HG02678 (cell line): ENCODE data around the gene YTHDF1.

Source experiments
- ATAC-seq: cut with Tn5 transposase; IDR thresholded peaks from one replicate; pipeline ENCODE4 v1.9.1; 2021; ENCODE audit warnings: mild to moderate bottlenecking, moderate library complexity; ENCODE audit not compliant: unreplicated experiment

The YTHDF1 gene

DNA sequence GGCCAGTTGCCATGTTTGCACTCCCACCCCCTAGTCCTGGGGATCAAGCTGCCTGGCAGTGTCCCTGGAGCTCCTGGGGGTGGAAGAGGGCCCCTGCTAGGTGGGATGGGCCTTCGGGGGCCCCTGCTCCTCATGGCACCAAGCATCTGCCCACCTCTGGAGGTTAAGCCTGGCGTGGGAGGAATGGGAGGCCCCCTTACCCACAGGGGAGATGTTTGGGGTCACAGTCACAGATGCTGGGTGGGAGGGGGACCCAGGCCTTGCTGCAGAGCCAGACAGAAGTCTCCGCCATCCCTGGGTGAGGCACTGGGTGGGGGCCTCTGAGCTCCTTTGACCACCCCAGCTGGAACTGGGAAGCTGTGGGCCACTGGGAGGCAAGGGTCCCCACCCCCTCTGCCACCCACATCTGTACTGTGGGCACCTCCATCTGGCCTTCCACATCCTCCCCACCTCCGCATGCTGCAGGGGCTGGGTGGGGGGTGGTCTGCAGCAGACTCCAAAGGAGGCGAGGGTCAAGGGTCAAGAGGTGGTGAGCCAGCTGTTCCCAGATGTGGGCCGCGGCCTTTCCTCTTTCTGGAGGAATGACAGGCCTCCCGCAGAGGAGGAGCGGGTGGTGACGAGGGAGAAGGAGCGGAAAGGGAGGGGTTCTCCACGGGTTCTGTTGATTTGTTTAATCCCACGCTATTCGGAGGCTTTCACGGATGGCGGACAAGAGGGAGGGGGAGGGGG is 41.5 kb downstream of the YTHDF1 start:
- no peak for ATAC-seq

DNA sequence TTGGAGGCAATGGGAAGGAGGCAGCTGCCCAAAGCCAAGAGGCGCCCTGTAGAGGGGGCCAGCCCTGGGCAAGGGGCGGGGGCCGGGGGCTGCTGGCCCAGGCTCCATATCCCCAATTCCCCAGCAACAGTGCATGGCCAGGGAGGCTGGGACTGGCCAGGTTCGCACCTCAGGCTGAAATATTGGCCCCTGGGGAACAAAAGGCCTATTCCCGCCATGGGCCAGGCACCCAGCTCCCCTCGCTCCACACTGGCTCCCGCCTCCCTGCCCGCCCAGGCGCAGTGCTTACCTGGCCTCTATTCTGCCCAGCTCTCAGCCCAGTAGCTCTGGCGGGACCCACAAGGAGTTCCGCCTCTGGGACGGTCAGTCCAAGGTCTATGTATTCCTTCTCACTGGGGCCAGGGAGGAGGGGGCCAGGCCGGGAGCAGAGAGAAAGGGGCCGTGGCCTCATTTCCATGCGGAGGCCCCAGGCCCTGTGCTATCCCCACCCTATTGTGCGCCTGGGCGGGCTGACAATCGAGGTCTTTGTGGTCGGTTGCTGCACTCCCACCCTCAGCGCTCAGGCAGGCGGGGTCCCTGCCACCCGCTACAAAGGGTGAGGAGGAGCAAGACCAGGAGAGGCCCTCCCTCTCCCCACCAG is 42.3 kb downstream of the YTHDF1 start:
- ATAC-seq = no peak

GRCh38 chr20:63172726-63173125 is 43.2 kb downstream of the YTHDF1 start:
- no peak for ATAC-seq

DNA sequence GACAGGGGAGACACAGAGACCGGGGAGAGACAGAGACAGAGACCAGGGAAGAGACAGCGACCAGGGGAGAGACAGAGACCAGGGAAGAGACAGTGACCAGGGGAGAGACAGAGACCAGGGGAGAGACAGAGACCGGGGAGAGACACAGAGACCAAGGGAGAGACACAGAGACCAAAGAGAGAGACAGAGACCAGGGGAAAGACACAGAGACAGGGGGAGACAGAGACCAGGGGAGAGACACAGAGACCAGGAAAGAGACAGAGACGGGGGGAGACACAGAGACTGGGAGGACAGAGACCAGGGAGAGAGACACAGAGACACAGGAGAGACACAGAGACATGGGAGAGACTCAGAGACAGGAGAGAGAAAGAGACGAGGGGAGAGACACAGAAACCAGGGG is 43.9 kb downstream of the YTHDF1 start:
- ATAC-seq = no peak

DNA sequence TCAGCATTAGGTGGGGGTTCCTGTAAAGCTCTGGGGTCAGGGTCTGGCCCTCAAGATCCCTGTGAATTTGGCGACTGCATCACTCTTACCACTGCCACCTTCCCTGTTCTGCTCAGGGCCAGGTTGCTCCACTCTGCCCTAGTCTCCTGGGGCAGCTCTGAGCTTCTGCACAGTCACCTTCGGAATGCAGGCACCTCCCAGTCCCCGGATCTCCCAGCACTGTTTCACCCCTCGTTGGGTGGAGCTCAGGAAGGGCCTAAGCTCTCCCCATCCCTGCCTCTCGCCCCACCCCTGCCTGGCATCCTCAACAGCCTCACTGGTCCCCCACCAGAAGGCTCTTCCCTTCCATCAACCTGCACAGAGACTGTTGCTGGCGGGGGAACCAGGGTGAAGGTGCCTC is 46.2 kb downstream of the YTHDF1 start:
- no peak for ATAC-seq

DNA sequence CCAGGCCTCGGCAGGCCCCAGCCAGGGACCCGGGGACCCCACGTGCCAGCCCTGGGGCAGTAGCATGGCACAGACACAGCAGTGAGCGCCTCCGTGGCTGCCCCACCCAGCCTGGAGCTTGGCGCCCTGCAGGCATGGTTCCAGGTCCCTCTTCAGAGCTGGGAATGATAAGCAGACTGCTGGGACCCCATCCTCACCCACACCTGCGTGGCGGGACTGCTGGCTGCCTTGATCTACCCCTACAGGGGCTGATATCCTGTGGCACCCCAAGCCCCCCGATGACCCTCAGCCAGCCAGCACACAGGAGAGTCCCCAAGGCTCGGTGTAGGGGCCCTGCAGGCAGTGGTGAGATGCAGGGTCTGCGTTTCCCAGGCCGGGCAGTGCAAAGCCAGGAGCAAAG is 47.1 kb downstream of the YTHDF1 start:
- ATAC-seq = no peak

- ATAC-seq = no peak
Measured at GRCh38 chr20:63167918-63168520, 47.9 kb downstream of the YTHDF1 start.

DNA sequence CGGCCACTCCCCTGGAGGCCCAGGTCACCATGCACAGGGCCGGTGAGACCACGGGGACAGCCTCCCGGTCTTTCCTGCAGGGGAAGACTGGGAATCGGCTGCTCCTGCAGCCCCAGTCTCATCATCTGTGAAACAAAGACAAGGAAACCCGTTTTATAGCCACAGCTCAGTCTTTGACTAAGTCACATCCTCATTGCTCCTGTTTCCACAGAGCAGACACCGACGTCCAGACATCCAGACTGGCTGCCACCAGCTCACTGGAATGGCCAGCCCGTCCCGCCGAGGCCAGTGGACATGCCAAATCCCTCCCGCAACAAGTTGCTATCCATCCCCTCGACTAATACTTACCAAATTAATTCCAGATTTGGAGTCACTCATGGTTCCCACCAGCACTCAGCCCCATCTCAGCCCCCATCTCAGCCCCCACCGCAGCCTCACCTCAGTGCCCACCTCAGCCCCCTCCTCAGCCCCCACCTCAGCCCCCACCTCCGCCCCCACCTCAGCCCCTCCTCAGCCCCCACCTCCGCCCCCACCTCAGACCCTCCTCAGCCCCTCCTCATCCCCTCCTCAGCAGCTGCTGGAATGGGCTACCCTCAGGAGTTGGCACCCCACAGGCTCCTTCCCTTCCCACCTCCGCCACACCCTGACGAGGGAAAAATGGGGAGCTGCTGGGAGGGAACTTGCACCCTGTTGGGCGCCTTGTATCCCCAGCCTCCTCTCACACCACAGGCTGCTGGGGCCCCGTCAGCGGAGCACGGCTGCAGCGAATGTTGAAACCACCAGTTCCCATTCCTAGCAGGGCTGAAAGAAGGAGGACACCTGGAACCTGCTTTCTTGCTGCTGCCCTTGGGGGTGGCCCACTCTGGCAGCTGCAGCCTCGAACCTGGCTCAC is 48.7 kb downstream of the YTHDF1 start:
- ATAC-seq = no peak

DNA sequence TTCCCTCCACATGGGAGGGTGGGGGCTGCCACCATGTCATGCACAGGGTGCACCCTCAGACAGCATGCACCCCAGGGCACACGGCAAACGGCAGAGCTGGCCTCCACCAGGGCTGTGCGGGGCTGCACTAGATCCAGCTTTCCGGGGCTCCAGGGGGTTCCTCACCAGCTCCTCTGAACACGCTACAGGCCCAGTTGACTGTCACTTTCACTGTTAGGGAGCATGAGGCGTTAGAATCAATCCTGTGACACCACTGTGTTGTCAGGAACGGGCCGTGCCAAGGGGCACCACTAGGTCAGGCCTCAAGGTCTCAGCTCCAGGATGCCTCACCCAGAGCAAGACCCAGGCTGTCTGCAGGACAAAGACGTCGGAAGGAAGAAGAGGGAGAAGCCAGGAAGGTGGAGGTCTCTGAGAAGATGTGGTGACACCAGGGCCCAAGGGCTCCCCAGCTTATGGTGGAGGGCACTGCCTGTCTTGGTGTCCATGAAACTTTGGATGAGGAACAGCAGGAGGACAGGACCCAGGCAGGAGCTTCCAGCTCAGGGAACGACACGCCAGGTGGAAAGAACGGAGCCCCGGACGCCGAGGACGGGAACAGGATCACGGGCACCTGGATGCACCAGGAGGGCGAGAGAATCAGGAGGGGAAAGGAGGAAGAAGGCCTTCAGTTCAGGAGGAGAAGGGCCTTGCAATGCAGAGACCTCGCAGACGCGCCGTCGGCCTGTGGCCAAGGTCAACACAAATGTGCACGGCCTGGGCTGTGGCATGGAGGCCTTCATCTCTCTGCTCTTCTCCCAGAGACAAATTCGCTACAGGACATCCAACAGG is 49.5 kb downstream of the YTHDF1 start:
- no peak for ATAC-seq

DNA sequence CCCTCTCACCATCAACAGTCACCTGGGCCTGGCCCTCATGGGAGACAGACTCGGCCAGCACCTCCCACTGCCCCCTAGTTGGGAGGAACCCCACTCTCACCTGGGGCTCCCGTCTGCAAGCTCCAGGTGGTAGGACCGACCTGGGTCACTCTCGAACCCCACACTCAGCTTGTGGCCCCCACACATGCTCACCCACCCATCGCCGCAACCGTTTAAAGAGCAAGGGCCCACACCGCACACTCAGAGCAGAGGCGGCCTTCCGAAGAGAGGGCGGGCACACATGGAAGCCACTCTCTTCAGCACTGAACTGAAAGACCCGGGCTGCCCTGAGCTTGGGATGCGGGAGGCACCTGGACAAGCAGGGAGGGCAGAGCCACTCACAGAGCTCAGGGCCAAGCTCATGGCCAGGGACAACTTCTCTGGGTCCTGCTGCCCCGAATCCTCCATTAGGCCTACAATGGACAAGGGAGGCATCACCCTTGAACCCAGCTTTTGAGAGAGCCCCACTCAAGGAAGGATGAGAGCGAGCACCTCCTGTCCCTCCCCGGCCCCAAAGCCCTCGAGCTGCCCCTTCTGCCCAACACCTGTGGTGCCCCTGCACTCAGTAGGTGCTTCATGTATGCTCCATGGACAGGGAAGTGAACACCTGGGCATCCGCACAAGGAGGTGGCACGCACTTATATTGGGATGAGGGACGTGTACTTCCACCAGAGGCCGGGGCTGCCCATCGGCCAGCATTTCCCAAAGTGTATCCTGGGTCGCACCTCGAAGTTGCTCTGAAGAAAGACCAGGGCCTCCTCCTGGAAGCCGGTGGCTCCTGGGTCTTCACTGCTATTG is 50.4 kb downstream of the YTHDF1 start:
- ATAC-seq = no peak

DNA sequence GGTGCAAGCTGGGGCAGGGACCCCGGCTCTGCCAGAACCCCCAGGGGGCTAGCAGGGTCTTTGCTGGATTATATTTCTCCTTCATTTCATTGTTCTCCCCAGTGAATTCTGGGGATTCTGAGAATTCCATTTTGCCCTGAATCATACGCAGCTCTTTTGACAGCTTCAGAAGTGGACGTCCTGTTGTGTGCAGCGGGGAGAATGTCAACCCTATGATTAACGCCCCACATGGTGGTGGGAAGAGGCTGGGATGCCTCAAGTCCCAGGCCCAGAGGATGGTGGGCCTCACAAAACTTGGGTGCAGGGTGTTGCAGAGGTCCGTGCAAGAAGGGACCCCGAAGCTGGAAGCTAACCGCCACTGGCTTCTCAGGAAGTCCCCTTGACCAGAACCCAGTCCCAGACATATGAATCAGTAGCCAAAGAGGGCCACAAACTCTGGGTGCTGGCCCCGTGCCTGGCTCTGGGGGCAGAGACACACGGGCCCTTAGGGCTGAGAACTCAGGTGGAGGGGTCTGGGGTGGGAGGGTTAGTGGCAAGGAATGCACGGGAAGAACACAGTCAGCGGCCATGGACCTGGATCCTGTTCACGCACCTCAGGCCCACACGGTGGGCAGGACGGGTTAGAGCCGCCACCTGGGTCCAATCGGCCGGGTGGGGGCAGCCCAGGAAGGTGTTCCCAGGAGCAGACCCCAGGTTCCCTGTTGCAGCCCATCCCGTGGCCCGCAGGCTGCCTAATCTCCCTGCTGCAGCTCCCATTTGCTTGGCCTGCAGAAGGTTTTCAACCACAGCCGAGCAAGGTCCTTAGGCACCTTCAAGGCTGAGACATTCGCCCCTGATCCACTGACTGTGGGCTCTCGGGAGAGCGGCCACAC is 51.2 kb downstream of the YTHDF1 start:
- no peak for ATAC-seq

DNA sequence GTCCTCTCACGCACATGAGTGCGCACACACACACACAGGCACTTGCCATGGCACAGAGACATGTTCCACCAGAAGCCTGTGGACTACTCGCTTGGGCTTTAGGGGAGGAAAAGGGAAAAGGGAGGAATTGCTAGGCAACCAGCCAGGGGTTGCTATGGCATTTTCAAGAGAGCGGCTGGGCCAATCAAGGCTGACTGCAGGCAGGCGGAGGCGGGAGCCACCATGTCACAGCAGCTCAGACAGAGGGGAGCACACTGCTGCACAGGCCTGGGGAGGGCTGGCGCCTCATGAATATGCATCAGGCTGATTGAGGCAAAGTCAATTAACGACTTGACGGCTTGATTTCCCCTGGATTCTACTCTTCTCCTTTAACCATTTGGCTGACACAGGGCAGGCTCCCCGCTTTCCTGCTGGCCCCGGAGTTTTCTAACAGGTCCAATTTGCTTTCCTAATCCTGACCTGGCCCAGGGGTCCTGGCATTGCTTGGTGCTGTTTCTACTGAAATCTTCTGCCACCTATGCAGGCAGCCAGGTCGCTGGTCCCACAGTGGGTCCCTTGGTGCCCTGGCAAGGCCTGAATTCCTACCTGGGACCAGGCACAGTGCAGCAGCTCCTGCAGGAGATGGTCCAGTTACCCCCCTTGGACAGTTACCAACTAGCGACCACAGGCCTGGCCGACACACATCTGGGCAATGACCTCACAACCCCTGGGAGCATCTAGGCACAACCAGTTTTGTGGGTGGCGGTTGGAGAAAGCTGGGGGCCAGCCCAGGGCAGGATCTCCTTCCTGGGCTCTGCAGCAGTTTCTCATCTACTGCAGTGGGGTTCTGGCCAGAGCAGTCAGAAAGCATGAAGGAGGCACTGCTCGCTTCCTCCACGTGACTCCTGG is 52.1 kb downstream of the YTHDF1 start:
- ATAC-seq = no peak

DNA sequence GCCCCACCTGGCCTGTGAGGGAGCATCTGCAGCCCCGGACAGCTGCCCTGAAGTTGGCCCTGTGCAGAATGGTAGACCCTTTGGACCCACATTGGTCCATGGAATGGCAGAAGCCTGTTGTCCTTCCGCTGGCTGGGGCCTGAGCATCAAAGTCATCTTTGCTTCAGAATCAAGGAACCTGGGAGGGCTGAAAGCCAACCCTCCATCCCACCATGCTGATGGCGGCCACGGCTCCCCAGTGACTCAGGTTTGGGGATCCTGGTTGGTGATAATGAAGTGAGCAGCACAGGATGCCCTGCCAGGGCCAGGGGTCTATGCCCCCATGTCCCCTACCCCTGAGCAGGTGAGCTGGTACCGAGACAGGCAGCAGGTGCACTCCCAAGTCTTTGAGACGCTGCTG is 52.8 kb downstream of the YTHDF1 start:
- ATAC-seq = no peak

- ATAC-seq = no peak
Measured at GRCh38 chr20:63162206-63162795, 53.6 kb downstream of the YTHDF1 start.

DNA sequence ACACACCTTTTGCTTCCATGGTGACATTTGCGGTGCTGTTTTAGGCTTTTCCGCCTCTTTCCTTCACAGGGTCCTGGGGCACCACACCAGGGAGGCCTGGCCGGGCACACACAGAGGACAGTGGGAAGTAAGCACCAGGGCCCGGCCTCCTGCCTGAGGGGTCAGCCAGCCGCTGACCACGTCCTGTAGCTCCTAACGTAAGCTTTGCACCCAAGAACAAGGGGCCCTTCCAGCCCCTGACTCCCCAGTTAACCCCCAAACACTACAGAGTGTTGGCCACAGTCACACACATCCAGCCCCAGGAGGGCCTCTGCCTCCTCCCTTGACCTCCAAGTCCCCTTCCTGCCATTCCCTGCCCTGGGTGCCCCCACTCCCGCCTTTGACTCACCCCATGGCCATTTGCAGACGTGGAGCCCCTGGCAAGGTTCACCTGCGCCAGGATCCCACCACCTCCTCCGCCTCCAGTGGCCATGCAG is 54.7 kb downstream of the YTHDF1 start:
- no peak for ATAC-seq

- ATAC-seq = no peak
Measured at GRCh38 chr20:63160641-63161175, 55.2 kb downstream of the YTHDF1 start.
